HepG2 (cell line): Measurements from ENCODE around the gene CIAO2B. TPM values are rescaled to one million over a fixed set of nuclear protein-coding genes. Genes with fewer than 3 reads are reported as not detected.

ENCODE experiments used
- BRCA1 ChIP-seq: sonication (generic); formaldehyde crosslinking; IDR thresholded peaks from 2 replicates; pipeline ENCODE4 v1.4.0; 2020; ENCODE audit warnings: missing genetic modification reagents
- DBP ChIP-seq: sonication (generic); formaldehyde crosslinking; IDR thresholded peaks from 2 replicates; pipeline ENCODE4 v1.4.0; 2020; ENCODE audit warnings: missing genetic modification reagents; ENCODE audit errors: not compliant biosample characterization
- HDAC1 ChIP-seq: sonication (generic); formaldehyde crosslinking; IDR thresholded peaks from 2 replicates; pipeline ENCODE4 v1.5.1; 2020; ENCODE audit warnings: mild to moderate bottlenecking, missing genetic modification reagents
- HNF1B ChIP-seq: sonication (generic); formaldehyde crosslinking; IDR thresholded peaks from 2 replicates; pipeline ENCODE4 v1.5.1; 2020; ENCODE audit warnings: mild to moderate bottlenecking, moderate library complexity, missing genetic modification reagents
- RARA ChIP-seq: IDR thresholded peaks from 2 replicates; pipeline ENCODE4 v1.6.1; 2016; ENCODE audit warnings: missing genetic modification reagents, missing compliant biosample characterization
- SALL1 ChIP-seq: sonication (generic); formaldehyde crosslinking; IDR thresholded peaks from 2 replicates; pipeline ENCODE4 v1.8.0; 2022; ENCODE audit warnings: mild to moderate bottlenecking, missing genetic modification reagents
- SNAPC2 ChIP-seq: sonication (generic); formaldehyde crosslinking; IDR thresholded peaks from 2 replicates; pipeline ENCODE4 v1.8.1; 2022; ENCODE audit warnings: mild to moderate bottlenecking, missing genetic modification reagents
- TBX2 ChIP-seq: sonication (generic); formaldehyde crosslinking; IDR thresholded peaks from 2 replicates; pipeline ENCODE4 v1.5.0; 2020; ENCODE audit warnings: missing genetic modification reagents, mild to moderate bottlenecking, borderline replicate concordance
- ZNF510 ChIP-seq: sonication (generic); formaldehyde crosslinking; IDR thresholded peaks from 2 replicates; pipeline ENCODE4 v1.4.0; 2020; ENCODE audit warnings: low read depth, mild to moderate bottlenecking, missing genetic modification reagents
- ZNF605 ChIP-seq: sonication (generic); formaldehyde crosslinking; IDR thresholded peaks from 2 replicates; pipeline ENCODE4 v1.8.0; 2022; ENCODE audit warnings: mild to moderate bottlenecking, missing genetic modification reagents
- polyA plus RNA-seq, 8 experiments: library from polyadenylated mRNA; depleted of rRNA in 3 of 8; stranded (reverse) in 7 of 8; unstranded in 1 of 8; fragments of >200 nt; fragmentation: Illumina TruSeq in 4 of 8; extraction: Trizol in 4 of 8; gene quantifications; 2 replicates each; pipeline versions ENCODE4 v1.2.1 to v1.2.3, GENCODE V29; 2011 to 2016; ENCODE audit warnings: low read depth in 4 of 8, missing spikeins in 1 of 8, mixed read lengths in 1 of 8; ENCODE audit not compliant: insufficient read depth in 1 of 8
- total RNA-seq, 5 experiments: library from RNA; depleted of rRNA; stranded (reverse); fragments of >200 nt; fragmentation: Illumina TruSeq; extraction: Trizol; gene quantifications; 2 replicates each; pipeline ENCODE4 v1.2.3, GENCODE V29; 2016; ENCODE audit warnings: low read depth in 1 of 5

The CIAO2B gene
- total and polyA plus RNA-seq, 2 of the 13 experiments (the other 11 are each of a cell fraction or from before 2014, with no cell fraction given), result 157 to 293 TPM

GRCh38 chr16:66955363-66956153 lies 21.4 kb upstream of the CIAO2B start (continued):
- TF ChIP-seq TBX2 (CRISPR knock-in tag) (peak; percentile 39; the same call in 1 of the 2 replicates), RARA (CRISPR knock-in tag) (peak; percentile 38; the same call in 1 of the 2 replicates), ZNF510 (CRISPR knock-in tag) (0 out of 2 replicates have a peak, but pooled peaks have one; percentile 64), SNAPC2 (CRISPR knock-in tag) (peak; percentile 47; the same call in 1 of the 2 replicates), SALL1 (peak; percentile 30; the same call in 1 of the 2 replicates), HNF1B (peak; percentile 88; the same call in 1 of the 2 replicates), DBP (CRISPR knock-in tag) (peak; percentile 34), ZNF605 (CRISPR knock-in tag) (peak; percentile 34; the same call in 1 of the 2 replicates), BRCA1 (CRISPR knock-in tag) (peak; percentile 63; the same call in 1 of the 2 replicates), HDAC1 (CRISPR knock-in tag) (peak; percentile 29; the same call in 1 of the 2 replicates)
